Stimulated activated CD4-positive, alpha-beta T cell treated with anti-CD3 and anti-CD28 coated beads, Interleukin-4, amount 100 ng/mL, for 24 hours (primary cell): ENCODE data around the gene DDRGK1.

ENCODE experiments used
- DNase-seq: peaks from one replicate; pipeline ENCODE4 v3.0.0-alpha.2; 2020

DDRGK1 gene

GRCh38 chr20:3204124-3204794 lies at the start of gene DDRGK1:
Gene DDRGK1, minus strand, starts transcription at chr20:3204682. Its CDS starts 55 bp downstream, at chr20:3204627.
- peak; percentile 92 for DNase-seq

- DNase-seq, result no peak
Measured at GRCh38 chr20:3251806-3252205, 47.3 kb upstream of the DDRGK1 start.

- DNase-seq, result no peak
Measured at GRCh38 chr20:3250091-3250504, 45.6 kb upstream of the DDRGK1 start.

GRCh38 chr20:3248993-3249347 lies 44.5 kb upstream of the DDRGK1 start:
- no peak for DNase-seq

- DNase-seq, result no peak
Measured at GRCh38 chr20:3248167-3248992, 43.9 kb upstream of the DDRGK1 start.

- DNase-seq, result no peak
Measured at GRCh38 chr20:3247638-3248037, 43.2 kb upstream of the DDRGK1 start.

- DNase-seq, result no peak
Measured at GRCh38 chr20:3246682-3247081, 42.2 kb upstream of the DDRGK1 start.

GRCh38 chr20:3245711-3246110 lies 41.2 kb upstream of the DDRGK1 start:
- no peak for DNase-seq

GRCh38 chr20:3245156-3245555 lies 40.7 kb upstream of the DDRGK1 start:
- no peak for DNase-seq

- no peak for DNase-seq
Measured at GRCh38 chr20:3244613-3245012, 40.1 kb upstream of the DDRGK1 start.

GRCh38 chr20:3243718-3244358 lies 39.4 kb upstream of the DDRGK1 start:
- no peak for DNase-seq

- no peak for DNase-seq
Measured at GRCh38 chr20:3242172-3242692, 37.8 kb upstream of the DDRGK1 start.

GRCh38 chr20:3240776-3241363 lies 36.4 kb upstream of the DDRGK1 start:
- no peak for DNase-seq

- no peak for DNase-seq
Measured at GRCh38 chr20:3239867-3240775, 35.6 kb upstream of the DDRGK1 start.

- DNase-seq, result peak; percentile 32
Measured at GRCh38 chr20:3239026-3239866, 34.8 kb upstream of the DDRGK1 start, which contains the start of gene SLC4A11. Gene SLC4A11, minus strand, starts transcription at chr20:3239190. Its CDS starts 53 bp downstream, at chr20:3239137.

GRCh38 chr20:3238616-3239025 lies 34.1 kb upstream of the DDRGK1 start:
- DNase-seq, result peak; percentile 46

- no peak for DNase-seq
Measured at GRCh38 chr20:3237958-3238615, 33.6 kb upstream of the DDRGK1 start.

- DNase-seq, result no peak
Measured at GRCh38 chr20:3237011-3237957, 32.8 kb upstream of the DDRGK1 start.

GRCh38 chr20:3235666-3236324 lies 31.3 kb upstream of the DDRGK1 start:
- no peak for DNase-seq
